ENCODE results near the gene POLD2.

Gene POLD2

GRCh38 chr7:44066494-44067063 is 56.8 kb downstream of the POLD2 start:
- no peak for DNase-seq (ENCODE audit: low read depth in 4 of 4, low spot score in 1 of 4)

- no peak for DNase-seq (ENCODE audit: low read depth in 4 of 4, low spot score in 1 of 4)
Measured at GRCh38 chr7:44066111-44066460, 57.3 kb downstream of the POLD2 start.

DNA sequence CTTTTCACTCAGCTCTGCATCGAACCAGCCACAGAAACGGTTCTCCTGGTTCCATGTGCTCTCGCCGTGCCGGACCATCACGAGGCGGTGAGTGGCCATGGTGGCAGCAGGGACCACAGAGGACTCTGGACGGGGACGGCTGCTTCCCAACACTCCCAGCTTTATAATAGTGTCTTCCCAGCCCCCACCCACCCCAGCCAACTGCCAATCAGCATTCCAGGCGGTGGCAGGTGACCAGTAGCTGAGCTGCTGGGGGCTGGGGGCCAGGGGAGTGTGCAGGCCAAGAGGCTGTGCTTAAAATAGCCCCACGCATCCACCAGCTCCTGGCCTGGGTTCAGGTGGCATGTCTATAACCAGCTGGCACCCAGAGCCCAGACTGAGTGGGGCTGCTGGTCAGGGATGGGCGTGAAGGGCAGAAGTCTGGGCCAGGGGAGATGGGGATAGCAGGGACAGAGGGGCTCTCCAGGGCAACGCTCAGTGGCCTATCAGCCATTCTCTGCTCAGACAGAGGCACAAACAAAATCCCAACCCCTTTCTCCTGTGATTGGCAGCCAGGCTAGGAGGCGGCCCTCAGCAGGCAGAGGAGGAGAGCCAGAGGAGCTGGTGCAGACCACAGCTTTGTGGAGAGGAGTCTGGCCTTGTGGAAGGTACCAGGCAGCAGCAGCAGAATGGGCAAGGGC is 57.8 kb downstream of the POLD2 start, which contains the start of gene PGAM2:
PGAM2 (minus strand) TSS at position 137 of the 680 bp plus-strand sequence; CDS start at position 99, 38 bp downstream.
- no peak for DNase-seq (ENCODE audit: low read depth in 4 of 4, low spot score in 1 of 4)

- DNase-seq (ENCODE audit: low read depth in 4 of 4, low spot score in 1 of 4), result no peak
Measured at GRCh38 chr7:44064791-44065430, 58.4 kb downstream of the POLD2 start.

Measured in stimulated activated CD4-positive, alpha-beta T cell treated with anti-CD3 and anti-CD28 coated beads, Interleukin-1b, Interleukin-23, amount 100 ng/mL, for 24 hours (primary cell).